Dendritic cell treated with granulocyte-macrophage colony-stimulating factor and Interleukin-4, amounts not matched to agents 40 ng/mL and 50 ng/mL, for 4 days (primary cell): ENCODE measurements around the gene FPR1.
A peak's percentile ranks its signal among the peaks of the same experiment; 100 is the strongest.

Source experiments
- H3K27ac Mint-ChIP-seq: one replicate; pipeline ENCODE4 v1.8.0; 2022; ENCODE audit warnings: mild to moderate bottlenecking, mixed read lengths
- H3K27me3 Mint-ChIP-seq: one replicate; pipeline ENCODE4 v1.8.0; 2022; ENCODE audit warnings: mild to moderate bottlenecking, mixed read lengths
- H3K36me3 Mint-ChIP-seq: one replicate; pipeline ENCODE4 v1.8.0; 2022; ENCODE audit warnings: low read depth, mixed read lengths
- H3K4me1 Mint-ChIP-seq: one replicate; pipeline ENCODE4 v1.8.0; 2022; ENCODE audit warnings: low read depth, mixed read lengths
- H3K4me3 Mint-ChIP-seq: one replicate; pipeline ENCODE4 v1.8.0; 2022; ENCODE audit warnings: mild to moderate bottlenecking, moderate library complexity, mixed read lengths
- H3K9me3 Mint-ChIP-seq: one replicate; pipeline ENCODE4 v1.8.0; 2022; ENCODE audit warnings: mixed read lengths
- intact Hi-C: fragments of 100-400 bp; cut with micrococcal nuclease; formaldehyde crosslinking; loops from one replicate; pipeline ENCODE4 v1.15.0; 2022

Gene FPR1

DNA sequence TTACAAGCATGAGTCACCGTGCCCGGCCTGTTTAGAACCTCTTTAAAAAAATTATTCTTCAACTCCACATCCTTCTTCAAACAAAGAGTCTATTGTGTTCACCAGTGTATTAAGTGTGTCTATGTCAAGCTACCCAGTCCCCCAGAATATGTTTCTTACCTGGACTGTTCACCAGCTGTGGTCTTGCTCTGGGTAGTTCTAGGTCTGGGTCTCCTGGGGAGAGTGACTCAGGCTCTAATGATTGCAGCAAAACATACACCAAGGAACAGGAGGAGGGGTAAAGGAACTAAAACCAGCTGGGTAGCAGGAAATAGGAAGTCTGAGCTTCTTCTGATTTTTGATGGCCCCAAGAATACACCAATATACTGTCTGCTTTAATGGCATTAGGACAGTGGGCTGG is at the start of gene FPR1:
Gene FPR1 (minus strand): TSS at position 224 of the 400 bp plus-strand sequence. CDS start 4,884 bp downstream, outside the sequence.
- Mint-ChIP-seq H3K27ac (peak within 1 kb of the TSS; percentile 87), H3K4me1 (peaks cover 72% of the 10 kb centered on the region), H3K36me3 (peaks cover 2% of the 10 kb centered on the region), H3K4me3 (peak within 1 kb of the TSS; percentile 65), H3K27me3 (peaks cover 4% of the 10 kb centered on the region), H3K9me3 (no peaks in the 10 kb centered on the region)
- intact Hi-C loops, result no loop called here

- H3K27ac Mint-ChIP-seq, result peak overlapping the region; percentile 95
- H3K36me3 Mint-ChIP-seq, result peaks cover 95% of the 10 kb centered on the region
- intact Hi-C loops, result no loop called here
These were observed 49.0 kb upstream of the FPR1 start for GRCh38 chr19:51800473-51801244.

DNA sequence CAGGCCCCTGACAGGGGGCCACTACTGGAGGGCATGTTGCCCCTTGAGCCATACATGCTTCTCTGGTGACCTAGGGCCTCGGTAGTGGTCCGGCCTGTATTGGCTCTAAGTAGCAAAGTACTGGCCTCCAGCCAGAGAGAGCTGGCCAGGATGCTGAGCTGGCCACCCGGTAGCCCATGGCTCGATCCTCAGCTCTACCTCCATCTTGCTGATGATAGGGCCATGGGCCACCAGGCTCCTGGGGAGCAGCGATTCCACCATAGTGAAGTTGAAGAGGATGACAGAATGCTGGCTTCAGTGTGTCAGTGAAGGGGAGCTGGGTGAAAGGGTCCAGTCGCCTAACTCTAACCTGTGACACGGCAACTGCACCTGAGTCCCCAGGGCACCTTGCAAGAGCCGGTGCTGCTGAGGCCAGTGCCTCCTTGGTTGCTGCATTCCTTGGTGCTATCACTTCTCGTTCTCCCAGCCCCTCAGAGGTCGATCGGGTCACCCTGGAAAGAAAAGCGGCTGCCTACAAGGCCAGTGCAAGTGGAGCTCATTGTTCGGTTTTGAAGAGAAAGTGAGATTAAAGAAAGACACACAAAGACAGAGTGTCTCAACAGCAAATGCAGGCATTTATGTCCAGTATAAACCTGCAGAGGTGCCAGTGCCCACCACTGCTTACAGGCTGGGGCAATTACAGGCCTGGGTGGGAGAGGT is 48.2 kb upstream of the FPR1 start:
- peak overlapping the region; percentile 95 for H3K27ac Mint-ChIP-seq
- no peaks in the 10 kb centered on the region for H3K9me3 Mint-ChIP-seq
- no peaks in the 10 kb centered on the region for H3K27me3 Mint-ChIP-seq
- peaks cover 67% of the 10 kb centered on the region for H3K4me1 Mint-ChIP-seq
- H3K4me3 Mint-ChIP-seq, result peak overlapping the region; percentile 96
- H3K36me3 Mint-ChIP-seq, result peaks cover 98% of the 10 kb centered on the region
- intact Hi-C loops, result loop anchor here (5.0 kb wide), 1 partner anchor 32 kb away; no protein-coding TSS in a partner anchor

More at GRCh38 chr19:51800473-51801244, 49.0 kb upstream of the FPR1 start:
- H3K9me3 Mint-ChIP-seq, result no peaks in the 10 kb centered on the region
- H3K4me1 Mint-ChIP-seq, result peaks cover 73% of the 10 kb centered on the region
- H3K4me3 Mint-ChIP-seq, result peak overlapping the region; percentile 96
- H3K27me3 Mint-ChIP-seq, result no peaks in the 10 kb centered on the region

GRCh38 chr19:51799034-51799773 is 47.5 kb upstream of the FPR1 start:
- peak overlapping the region; percentile 95 for H3K27ac Mint-ChIP-seq
- H3K27me3 Mint-ChIP-seq, result no peaks in the 10 kb centered on the region

GRCh38 chr19:51798062-51798461 is 46.4 kb upstream of the FPR1 start:
- Mint-ChIP-seq H3K4me3 (peak overlapping the region; percentile 96), H3K4me1 (peaks cover 65% of the 10 kb centered on the region), H3K27me3 (no peaks in the 10 kb centered on the region), H3K36me3 (peaks cover 80% of the 10 kb centered on the region), H3K27ac (peak overlapping the region; percentile 95), H3K9me3 (no peaks in the 10 kb centered on the region)
- intact Hi-C loops, result loop anchor here (5.0 kb wide), 1 partner anchor 34 kb away; no protein-coding TSS in a partner anchor

More at GRCh38 chr19:51799034-51799773, 47.5 kb upstream of the FPR1 start:
- Mint-ChIP-seq H3K4me3 (peak overlapping the region; percentile 96), H3K4me1 (peaks cover 67% of the 10 kb centered on the region), H3K9me3 (no peaks in the 10 kb centered on the region), H3K36me3 (peaks cover 91% of the 10 kb centered on the region)
- intact Hi-C loops, result loop anchor here (5.0 kb wide), 1 partner anchor 33 kb away; no protein-coding TSS in a partner anchor

GRCh38 chr19:51797480-51797879 is 45.8 kb upstream of the FPR1 start:
- no peaks in the 10 kb centered on the region for H3K27me3 Mint-ChIP-seq
- H3K4me1 Mint-ChIP-seq, result peaks cover 62% of the 10 kb centered on the region
- H3K4me3 Mint-ChIP-seq, result peak overlapping the region; percentile 96
- H3K27ac Mint-ChIP-seq, result peak overlapping the region; percentile 95
- peaks cover 76% of the 10 kb centered on the region for H3K36me3 Mint-ChIP-seq
- intact Hi-C loops, result loop anchor here (5.0 kb wide), 1 partner anchor 35 kb away; no protein-coding TSS in a partner anchor
- H3K9me3 Mint-ChIP-seq, result no peaks in the 10 kb centered on the region

GRCh38 chr19:51796195-51796679 is 44.6 kb upstream of the FPR1 start:
- Mint-ChIP-seq H3K9me3 (no peaks in the 10 kb centered on the region), H3K27ac (peak overlapping the region; percentile 95), H3K36me3 (peaks cover 63% of the 10 kb centered on the region), H3K4me1 (peaks cover 65% of the 10 kb centered on the region), H3K27me3 (no peaks in the 10 kb centered on the region), H3K4me3 (peak overlapping the region; percentile 96)
- intact Hi-C loops, result loop anchor here (1.0 to 5.0 kb wide), 2 partner anchors 11 to 36 kb away; no protein-coding TSS in a partner anchor

- intact Hi-C loops, result loop anchor here (5.0 kb wide), 1 partner anchor 37 kb away; no protein-coding TSS in a partner anchor
- peak within 1 kb of the TSS; percentile 96 for H3K4me3 Mint-ChIP-seq
- peaks cover 65% of the 10 kb centered on the region for H3K4me1 Mint-ChIP-seq
- H3K9me3 Mint-ChIP-seq, result no peaks in the 10 kb centered on the region
- H3K27me3 Mint-ChIP-seq, result no peaks in the 10 kb centered on the region
- H3K27ac Mint-ChIP-seq, result peak within 1 kb of the TSS; percentile 95
- peaks cover 51% of the 10 kb centered on the region for H3K36me3 Mint-ChIP-seq
These were observed 43.3 kb upstream of the FPR1 start, which contains the start of gene FPR3 for GRCh38 chr19:51794885-51795490. FPR3 (plus strand) TSS chr19:51795157; CDS start chr19:51823749, 28,592 bp downstream.

- no peak overlapping the region for H3K4me3 Mint-ChIP-seq
- no peaks in the 10 kb centered on the region for H3K27me3 Mint-ChIP-seq
- H3K4me1 Mint-ChIP-seq, result peaks cover 65% of the 10 kb centered on the region
- H3K9me3 Mint-ChIP-seq, result no peaks in the 10 kb centered on the region
- intact Hi-C loops, result no loop called here
- peak overlapping the region; percentile 95 for H3K27ac Mint-ChIP-seq
- H3K36me3 Mint-ChIP-seq, result peaks cover 41% of the 10 kb centered on the region
These were observed 42.3 kb upstream of the FPR1 start for GRCh38 chr19:51793994-51794393.

DNA sequence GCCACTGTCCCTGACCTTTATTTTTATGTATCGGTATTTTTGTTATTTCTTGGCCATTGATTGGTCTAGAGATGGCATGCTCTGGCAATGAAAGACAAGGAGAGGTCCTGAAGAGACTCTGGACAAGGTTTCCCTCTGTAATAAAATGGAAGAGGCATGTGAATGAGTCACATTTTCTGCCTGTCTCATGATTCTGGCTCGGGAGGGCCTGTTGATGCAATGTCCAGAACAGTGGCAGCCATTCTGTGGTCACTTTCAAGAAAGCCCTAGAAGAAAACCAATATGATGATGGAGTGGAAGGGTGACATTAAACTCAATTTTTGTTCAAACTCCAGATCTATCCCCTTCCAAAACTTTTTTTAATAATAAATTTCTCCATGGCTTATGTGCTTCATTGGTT is 41.3 kb upstream of the FPR1 start:
- Mint-ChIP-seq H3K4me1 (peaks cover 67% of the 10 kb centered on the region), H3K27ac (no peak overlapping the region), H3K36me3 (peaks cover 30% of the 10 kb centered on the region), H3K4me3 (no peak overlapping the region), H3K9me3 (no peaks in the 10 kb centered on the region), H3K27me3 (no peaks in the 10 kb centered on the region)
- intact Hi-C loops, result no loop called here

DNA sequence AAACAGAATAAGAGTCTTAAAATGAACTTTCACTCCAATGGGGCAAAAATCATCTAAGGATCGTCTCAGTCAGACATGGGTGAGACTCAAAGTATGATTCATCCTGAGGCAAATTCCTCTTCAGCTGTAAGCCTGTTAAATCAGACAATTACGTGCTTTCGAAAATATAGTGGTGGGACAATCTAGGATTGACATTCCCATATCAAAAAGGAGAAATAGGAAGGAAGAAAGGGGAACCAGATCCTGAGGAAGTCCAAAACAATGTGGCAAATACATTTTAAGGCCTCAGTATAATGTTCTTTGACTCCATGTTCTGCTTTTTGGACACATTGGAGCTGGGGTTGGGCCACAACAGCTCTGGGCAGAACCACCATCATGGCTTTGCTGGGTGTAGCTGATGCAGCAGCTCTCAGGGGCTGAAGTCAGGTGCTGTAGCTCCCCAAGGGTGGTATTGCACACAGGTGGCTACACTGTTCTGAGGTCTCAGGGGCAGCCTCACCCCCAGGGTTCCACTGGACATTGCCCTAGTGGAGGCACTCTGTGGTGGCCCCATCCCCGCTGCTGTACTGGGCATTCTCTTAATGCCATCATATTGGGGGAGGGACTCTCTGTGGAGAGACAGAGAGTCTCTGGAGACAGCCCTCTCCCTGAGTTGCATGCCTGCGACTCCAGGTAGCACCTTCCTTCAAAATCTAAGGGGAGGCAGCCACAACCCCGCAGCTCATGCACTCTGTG is 37.5 kb upstream of the FPR1 start:
- Mint-ChIP-seq H3K36me3 (no peaks in the 10 kb centered on the region), H3K9me3 (no peaks in the 10 kb centered on the region), H3K4me1 (peaks cover 65% of the 10 kb centered on the region), H3K27ac (no peak overlapping the region), H3K4me3 (no peak overlapping the region), H3K27me3 (no peaks in the 10 kb centered on the region)
- intact Hi-C loops, result no loop called here

DNA sequence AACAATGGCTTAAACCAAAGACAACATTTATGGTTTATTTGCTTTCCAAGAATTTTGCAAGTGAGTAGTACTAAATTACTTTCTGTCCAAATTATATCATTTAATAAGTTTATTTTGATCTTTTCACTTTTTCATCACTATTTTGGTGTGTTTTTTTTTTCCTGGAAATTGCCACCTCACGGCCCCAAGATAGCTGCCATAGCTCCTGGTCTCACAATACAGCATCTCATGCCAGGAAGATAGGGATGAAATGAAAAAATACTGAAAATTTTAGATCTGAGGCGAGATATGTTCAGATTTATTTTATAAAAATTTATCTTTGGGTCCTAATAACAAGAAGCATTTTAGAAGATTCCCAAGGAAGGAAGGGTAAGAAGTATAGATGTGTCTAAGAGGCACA is 36.4 kb upstream of the FPR1 start:
- H3K9me3 Mint-ChIP-seq, result no peaks in the 10 kb centered on the region
- no peak overlapping the region for H3K4me3 Mint-ChIP-seq
- H3K4me1 Mint-ChIP-seq, result peaks cover 56% of the 10 kb centered on the region
- intact Hi-C loops, result no loop called here
- no peaks in the 10 kb centered on the region for H3K36me3 Mint-ChIP-seq
- H3K27ac Mint-ChIP-seq, result no peak overlapping the region
- H3K27me3 Mint-ChIP-seq, result no peaks in the 10 kb centered on the region
